GM12801 (cell line): Measurements from ENCODE around the gene PRDM10.

Experiments
- TF ChIP-seq, protein P1 (sequence below): IDR thresholded peaks from one replicate; pipeline ENCODE4 v1.5.1; 2011; ENCODE audit warnings: control low read depth; ENCODE audit not compliant: insufficient read length; ENCODE audit errors: extremely low read depth

The PRDM10 gene

GRCh38 chr11:130003717-130004001, 1.0 kb upstream of the PRDM10 start:
- TF ChIP-seq, protein P1, sequence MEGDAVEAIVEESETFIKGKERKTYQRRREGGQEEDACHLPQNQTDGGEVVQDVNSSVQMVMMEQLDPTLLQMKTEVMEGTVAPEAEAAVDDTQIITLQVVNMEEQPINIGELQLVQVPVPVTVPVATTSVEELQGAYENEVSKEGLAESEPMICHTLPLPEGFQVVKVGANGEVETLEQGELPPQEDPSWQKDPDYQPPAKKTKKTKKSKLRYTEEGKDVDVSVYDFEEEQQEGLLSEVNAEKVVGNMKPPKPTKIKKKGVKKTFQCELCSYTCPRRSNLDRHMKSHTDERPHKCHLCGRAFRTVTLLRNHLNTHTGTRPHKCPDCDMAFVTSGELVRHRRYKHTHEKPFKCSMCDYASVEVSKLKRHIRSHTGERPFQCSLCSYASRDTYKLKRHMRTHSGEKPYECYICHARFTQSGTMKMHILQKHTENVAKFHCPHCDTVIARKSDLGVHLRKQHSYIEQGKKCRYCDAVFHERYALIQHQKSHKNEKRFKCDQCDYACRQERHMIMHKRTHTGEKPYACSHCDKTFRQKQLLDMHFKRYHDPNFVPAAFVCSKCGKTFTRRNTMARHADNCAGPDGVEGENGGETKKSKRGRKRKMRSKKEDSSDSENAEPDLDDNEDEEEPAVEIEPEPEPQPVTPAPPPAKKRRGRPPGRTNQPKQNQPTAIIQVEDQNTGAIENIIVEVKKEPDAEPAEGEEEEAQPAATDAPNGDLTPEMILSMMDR: no peak

- TF ChIP-seq, protein P1: no peak
These were observed 446 bp upstream of the PRDM10 start for GRCh38 chr11:130002846-130003716.

- TF ChIP-seq, protein P1: no peak
These were observed 929 bp downstream of the PRDM10 start for GRCh38 chr11:130001461-130002351.

DNA sequence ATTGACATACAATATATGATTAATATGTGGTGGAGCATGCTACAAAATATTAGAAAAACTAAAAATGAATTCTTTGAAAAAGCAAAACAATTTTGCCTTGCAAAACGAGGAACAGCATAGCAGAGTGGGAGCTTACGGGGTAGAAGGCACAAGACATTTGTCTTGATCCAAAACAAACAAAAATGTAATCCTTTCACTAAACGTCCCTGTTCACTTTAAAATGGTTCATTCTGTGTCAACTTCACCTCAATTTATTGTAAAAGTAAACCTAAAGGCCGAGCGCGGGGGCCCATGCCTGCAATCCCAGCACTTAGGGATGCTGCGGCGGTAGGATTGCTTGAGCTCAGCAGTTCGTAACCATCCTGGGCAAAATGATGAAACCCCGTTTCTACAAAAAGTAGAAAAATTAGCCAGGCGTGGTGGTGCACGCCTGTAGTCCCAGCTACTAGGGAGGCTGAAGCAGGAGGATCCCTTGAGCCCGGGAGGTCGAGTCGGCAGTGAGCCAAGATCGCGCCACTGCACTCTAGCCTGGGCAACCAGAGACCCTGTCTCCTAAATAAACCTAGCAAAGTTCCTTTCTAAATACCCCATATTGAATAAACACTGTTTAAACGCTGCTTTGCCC, 2.0 kb downstream of the PRDM10 start:
- TF ChIP-seq, protein P1: no peak

DNA sequence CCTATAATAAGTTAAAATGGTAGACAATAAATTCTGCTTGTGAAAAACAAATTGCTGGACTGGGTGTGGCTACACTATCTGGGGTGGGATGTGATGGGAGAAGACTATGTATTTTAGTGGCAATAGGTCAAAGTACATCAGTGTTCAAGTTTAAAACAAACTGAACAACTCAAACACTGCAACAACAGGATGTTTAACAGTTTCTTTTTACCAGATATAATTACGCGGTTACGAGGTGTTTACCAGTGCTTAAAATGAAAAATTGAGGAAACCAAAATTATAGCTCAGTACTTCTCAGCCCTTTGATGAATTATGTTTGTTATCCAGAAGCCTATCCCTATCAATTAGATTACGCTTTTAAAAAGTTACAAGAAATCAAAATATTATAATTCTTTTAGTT, 3.2 kb downstream of the PRDM10 start:
- TF ChIP-seq, protein P1: no peak

GRCh38 chr11:129998905-129999304, 3.7 kb downstream of the PRDM10 start:
- TF ChIP-seq, protein P1: no peak

GRCh38 chr11:129998107-129998506, 4.5 kb downstream of the PRDM10 start:
- TF ChIP-seq, protein P1: no peak
